OCI-LY3 (cell line): Measurements from ENCODE around the gene TRABD2B.

Experiments
- EZH2phosphoT487 ChIP-seq: fragments of 200-600 bp; shearing (Covaris generic); IDR thresholded peaks from 2 replicates; pipeline ENCODE4 v1.6.1; 2018; ENCODE audit warnings: antibody characterized with exemption, mixed run types, low read depth
- TF ChIP-seq, protein P1 (sequence below): fragments of 200-600, 300-600 bp; sonication (generic); IDR thresholded peaks from 2 replicates; pipeline ENCODE4 v1.5.1; 2014; ENCODE audit warnings: antibody characterized with exemption, low read length, low read depth

DNA sequence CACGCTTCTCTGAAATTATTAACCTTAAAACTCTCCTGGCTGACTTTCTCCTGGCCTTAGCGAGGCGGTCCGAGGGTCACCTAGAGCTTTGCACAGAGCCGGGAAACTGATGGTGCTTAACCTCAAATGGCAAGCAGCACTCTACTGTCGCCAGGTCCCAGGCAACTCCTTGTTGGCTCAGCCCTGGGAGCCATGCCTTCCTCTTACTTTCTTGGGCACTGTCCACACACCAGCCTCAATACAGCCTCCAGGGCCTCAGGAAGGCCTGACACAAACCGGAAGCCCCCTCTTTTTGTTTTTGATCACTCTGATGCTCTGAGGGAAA, 3.8 kb downstream of the TRABD2B start:
- TF ChIP-seq, protein P1, sequence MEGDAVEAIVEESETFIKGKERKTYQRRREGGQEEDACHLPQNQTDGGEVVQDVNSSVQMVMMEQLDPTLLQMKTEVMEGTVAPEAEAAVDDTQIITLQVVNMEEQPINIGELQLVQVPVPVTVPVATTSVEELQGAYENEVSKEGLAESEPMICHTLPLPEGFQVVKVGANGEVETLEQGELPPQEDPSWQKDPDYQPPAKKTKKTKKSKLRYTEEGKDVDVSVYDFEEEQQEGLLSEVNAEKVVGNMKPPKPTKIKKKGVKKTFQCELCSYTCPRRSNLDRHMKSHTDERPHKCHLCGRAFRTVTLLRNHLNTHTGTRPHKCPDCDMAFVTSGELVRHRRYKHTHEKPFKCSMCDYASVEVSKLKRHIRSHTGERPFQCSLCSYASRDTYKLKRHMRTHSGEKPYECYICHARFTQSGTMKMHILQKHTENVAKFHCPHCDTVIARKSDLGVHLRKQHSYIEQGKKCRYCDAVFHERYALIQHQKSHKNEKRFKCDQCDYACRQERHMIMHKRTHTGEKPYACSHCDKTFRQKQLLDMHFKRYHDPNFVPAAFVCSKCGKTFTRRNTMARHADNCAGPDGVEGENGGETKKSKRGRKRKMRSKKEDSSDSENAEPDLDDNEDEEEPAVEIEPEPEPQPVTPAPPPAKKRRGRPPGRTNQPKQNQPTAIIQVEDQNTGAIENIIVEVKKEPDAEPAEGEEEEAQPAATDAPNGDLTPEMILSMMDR, result no peak
- no peak for TF ChIP-seq EZH2phosphoT487
